SKM-1 treated with dmso at 0.1 percent for 144 hours (cell line): ENCODE measurements around the gene SH3GL1.

ENCODE experiments used
- DNase-seq: peaks from one replicate; lab custom pipeline; 2025; ENCODE audit not compliant: unreplicated experiment; lab: John Stamatoyannopoulos, UW

The SH3GL1 gene

DNA sequence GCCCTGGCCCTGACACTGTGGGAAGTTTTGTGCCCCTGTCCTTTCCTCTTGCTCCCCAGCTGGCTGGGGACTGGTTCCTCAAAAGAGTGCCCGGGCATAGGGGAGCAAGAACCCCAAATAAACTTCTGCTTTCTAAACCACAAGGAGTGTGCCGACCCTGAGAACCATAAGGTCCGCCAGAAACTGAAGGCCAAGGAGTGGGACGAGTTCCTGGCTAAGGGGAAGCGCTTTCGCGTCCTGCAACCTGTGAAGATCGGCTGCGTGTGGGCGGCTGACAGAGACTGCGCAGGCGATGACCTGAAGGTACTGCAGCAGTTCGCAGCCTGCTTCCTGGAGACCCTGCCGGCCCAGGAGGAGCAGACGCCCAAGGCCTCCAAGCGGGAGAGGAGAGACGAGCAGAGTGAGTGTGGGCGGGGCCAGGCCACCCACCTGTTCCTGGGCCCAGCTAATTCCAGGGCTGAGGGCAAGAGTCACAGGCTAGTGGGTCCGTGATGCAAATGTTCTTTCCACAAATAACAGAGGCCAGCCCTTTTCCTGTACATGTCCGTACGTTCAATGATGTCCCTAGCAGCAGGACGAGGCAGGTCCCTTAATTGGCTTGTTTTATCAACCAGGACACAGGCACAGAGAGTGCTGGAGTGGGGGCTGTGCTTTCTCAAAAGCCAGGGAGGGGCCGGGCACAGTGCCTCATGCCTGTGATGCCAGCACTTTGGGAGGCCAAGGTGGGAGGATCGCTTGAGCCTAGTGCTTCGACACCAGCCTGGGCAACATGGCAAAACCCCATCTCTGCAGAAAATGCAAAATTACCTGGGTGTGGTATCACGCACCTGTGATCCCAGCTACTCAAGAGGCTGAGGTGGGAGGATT is 31.7 kb upstream of the SH3GL1 start:
- peak; percentile 77 for DNase-seq

DNA sequence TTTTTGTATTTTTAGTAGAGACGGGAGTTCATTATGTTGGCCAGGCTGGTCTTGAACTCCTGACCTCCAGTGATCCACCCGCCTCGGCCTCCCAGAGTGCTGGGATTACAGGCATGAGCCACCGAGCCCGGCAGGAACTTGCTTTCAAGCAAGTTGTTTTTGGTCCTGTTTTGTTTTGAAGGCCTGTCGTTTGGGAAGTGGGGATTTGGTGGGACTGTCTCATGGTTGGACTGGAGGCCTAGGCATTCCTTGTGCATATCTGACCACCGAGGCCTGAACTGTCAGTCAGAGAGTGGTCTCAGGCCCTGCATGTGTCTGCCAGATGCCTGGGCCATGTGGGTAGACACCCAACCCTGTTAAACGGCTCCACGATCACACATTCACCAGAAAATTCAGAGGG is 30.9 kb upstream of the SH3GL1 start:
- no peak for DNase-seq

DNA sequence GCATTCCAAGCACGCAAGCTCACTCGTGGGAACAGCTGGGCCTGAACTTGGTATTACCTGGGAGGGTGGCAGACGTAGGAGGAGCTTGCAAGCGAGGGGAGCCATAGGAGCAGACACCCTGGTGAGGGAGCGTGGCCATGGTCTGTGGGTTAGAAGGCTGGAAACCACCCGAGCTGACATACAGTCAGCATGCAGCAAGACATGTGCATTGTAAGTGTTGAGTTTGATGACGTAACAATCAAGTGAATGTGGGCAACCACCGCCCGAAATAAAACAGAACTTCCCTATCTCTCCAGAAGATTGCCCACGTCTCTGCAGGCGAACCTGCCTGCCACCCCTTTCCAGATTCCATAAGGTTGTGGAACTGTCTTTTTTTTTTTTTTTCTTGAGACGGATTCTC is 30.4 kb upstream of the SH3GL1 start:
- DNase-seq: peak; percentile 63

DNA sequence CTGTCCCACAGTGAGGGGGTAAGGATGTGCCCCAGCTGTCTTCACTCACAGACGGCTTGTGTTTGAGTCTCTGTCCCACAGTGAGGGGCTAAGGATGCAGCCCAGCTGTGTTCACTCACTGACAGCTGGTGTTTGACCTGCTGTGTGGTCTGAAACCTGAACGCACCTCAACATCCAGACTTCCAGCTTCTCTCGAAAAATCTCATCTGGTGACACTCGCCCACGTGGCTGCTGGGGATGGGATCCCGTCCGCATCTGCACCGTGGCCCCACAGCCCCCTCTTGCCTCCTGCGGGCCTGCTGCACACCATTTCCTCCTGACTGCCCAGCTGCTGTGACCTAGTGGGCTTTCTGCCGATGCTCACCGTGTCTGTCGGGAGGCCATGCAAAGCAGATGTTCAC is 29.4 kb upstream of the SH3GL1 start:
- no peak for DNase-seq

DNA sequence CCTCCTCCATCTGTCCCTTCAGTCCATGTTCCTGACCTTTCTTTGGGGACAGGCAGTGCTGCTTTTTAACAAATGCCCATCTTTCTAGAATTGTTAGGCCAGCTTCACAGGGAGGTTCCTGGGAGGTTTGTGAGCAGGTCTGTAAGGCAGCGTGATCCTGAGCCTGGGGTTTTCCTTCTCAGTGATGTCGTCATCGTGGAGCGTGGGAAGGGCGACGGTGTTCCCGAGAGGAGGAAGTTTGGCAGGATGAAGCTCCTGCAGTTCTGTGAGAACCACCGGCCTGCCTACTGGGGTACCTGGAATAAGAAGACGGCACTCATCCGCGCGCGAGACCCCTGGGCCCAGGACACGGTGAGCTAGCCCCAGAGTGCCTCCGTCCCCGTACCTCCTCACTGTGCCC is 28.9 kb upstream of the SH3GL1 start:
- no peak for DNase-seq

DNA sequence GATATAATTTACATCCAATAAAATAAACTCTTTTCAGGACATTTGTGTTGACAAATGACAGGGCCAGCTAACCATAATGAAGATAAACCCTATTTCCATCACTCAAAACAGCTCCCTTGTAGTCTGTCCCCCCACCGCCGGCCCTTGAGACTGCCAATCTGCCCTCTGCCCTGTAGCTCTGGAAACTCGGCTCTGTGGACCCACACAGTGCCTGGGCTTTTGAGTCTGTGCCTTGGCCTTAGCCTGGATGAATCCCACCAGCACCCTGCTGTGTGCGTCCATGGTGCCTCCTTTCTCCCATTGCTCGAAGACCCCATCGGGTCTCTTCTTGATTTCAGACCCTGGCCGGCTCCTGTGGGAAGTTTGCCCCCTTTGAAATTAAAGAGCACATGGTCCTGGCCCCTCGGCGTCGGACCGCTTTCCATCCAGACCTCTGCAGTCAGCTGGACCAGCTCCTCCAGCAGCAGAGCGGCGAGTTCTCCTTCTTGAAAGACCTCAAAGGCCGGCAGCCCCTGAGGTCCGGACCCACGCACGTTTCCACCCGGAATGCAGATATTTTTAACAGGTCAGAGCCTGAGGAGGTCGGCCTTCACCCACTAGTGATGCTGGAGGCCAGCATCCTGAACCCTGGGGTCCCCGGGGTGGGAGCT is 28.1 kb upstream of the SH3GL1 start:
- no peak for DNase-seq

DNA sequence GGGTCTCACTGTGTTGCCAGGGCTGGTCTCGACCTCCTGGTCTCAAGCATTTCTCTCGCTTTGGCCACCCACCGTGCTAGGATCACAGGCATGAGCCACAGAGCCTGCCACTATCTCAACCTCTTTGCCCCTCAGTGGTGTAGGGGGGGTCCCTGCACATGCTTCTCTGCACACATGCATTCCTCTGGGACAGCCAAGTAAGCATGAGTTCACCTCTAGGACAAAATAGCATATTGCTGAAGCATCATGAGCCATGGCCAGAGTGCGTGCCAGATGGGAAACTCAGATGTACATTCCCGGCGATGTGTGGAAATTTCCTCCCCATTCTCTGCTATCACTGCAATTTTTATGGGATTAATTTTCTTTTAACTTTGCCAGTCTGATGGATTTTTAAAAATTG is 25.2 kb upstream of the SH3GL1 start:
- no peak for DNase-seq

DNA sequence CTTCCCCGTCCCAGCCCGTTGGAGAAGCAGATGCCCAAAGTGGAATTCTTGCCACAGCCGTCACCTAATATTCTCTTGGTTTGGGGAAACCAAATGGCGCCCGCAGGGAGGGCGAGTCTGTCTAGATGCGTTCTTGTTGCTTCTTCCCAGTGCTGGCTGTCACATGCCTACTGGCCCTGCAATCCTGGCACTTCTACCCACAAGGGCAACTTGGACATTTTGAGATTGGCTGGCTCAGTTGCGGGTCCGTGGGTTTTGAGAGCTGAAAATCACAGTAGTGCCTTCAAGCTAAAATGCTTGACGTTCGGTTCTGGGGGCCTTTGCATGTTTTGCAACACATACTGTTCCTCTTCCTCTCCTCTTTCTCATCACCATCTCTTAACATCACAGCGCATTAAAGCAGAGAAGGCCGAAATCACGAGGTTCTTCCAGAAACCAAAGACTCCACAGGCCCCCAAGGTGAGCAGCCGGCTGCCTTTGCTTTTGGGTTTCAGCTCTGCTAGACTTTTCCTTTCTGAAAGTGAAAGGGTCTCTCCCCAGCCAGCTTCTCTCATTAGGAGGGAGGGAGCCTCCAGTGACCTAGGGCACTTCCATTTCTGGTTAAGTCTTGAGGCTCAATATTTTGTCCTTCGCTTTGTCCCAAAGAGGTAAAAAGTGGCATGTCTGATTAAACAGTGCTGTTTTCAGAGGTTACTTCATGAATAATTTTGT is 23.2 kb upstream of the SH3GL1 start:
- no peak for DNase-seq

DNA sequence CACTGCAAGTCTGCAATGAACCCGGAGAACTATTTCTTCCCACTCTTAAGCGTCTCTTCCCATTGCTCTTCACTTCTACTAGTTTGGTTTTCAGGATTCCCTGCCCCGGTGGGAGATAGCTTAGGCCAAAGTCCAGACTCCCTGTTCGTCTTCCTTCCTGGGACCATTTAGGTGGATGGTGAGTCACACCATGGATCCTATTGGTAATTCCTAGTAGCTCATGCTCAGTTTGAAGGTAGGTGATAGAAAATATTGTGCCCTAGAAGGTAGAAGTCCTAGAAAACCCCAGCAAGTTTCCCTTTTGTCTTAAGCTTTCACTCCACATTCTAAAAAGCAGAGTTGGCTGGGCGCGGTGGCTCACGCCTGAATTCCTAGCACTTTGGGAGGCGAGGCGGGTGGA is 15.9 kb upstream of the SH3GL1 start:
- no peak for DNase-seq

DNA sequence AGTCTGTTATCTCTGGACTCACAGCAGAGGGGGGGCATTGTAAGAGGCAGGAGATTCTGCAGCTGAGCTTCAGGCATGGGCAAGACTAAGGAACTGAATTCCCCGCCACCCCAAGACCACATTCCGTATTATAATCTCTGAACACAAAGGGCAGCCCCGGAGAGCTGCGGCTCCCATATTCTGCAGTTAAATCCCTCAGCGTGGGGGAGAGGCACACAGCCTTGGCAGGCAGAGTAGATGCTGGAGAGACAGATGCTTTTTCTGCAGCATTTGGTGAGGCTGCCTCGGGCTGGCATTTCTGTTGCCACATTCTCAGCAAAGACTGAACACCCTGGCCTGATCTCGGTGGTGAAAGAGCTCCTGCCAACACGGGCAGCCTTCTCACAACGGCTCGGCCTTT is 15.0 kb upstream of the SH3GL1 start:
- DNase-seq: no peak

DNA sequence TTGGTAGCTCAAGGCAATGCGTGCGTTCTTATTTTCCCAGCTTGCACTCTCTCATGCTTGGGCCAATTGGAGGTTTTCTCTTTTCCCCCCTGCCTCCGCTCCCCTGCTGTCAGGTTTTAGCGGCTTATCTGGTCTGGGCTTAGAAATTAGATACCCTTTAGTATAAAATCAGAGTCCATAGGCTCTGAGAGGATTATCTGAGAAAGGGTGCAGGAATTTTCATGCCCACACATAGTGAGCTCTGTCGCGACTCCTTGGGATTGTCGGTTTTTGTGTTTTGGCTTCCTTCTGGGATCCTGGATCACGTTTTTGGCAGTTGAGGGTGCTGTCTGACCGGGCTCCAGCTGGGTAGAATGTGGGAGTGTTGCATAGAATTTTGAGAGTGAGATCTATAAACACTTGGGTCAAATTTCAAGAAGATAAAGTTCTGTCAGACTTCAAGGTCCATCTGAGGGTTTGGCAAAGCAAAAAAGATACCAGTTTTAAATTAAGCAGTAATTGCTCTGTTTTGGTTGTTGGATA is 14.5 kb upstream of the SH3GL1 start:
- no peak for DNase-seq

DNA sequence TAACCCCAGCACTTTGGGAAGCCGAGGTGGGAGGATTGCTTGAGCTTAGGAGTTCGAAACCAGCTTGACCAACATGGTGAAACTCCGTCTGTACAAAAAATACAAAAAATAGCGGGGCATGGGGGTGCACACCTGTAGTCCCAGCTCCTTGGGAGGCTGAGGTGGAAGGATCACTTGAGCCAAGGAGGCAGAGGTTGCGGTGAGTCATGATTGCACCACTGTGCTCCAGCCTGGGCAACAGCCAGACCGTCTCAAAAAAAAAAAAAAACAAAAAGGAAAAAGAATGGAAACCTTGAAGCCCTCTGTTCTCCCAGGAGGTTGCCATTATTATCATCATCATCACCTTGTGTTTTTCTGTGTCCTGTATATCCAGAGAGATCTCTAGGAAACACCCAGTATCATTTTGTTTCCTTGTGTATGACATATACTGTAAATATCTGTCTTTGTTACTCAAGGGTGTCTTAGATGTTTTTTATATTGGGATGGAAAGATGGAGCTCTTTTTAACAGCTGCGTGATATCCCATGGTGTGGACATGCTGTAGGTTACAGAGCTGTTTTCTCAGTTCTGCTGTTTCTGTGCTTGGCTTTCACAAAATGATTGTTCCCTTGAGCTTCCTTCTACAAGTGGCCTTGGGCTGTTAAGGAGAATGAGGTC is 13.9 kb upstream of the SH3GL1 start:
- no peak for DNase-seq

DNA sequence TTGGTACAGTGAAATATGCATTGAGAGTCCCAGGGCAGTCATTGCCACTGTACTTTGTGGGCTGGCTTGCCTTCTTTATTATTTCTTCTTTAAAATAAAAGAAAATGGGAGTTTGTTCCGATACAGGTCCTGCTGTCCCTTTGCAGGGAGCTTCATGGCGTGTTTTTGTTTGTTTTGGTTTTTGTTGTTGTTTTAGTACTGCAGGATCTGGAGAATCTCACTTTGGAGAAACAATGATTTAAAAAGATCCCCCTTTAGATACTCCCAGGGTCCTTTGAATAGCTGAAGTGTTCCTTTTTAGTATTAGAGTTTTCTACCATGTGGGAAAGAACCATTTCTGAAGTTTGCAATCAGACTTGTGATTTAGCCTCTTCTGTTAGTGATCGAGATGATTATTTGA is 13.2 kb upstream of the SH3GL1 start:
- DNase-seq: no peak

DNA sequence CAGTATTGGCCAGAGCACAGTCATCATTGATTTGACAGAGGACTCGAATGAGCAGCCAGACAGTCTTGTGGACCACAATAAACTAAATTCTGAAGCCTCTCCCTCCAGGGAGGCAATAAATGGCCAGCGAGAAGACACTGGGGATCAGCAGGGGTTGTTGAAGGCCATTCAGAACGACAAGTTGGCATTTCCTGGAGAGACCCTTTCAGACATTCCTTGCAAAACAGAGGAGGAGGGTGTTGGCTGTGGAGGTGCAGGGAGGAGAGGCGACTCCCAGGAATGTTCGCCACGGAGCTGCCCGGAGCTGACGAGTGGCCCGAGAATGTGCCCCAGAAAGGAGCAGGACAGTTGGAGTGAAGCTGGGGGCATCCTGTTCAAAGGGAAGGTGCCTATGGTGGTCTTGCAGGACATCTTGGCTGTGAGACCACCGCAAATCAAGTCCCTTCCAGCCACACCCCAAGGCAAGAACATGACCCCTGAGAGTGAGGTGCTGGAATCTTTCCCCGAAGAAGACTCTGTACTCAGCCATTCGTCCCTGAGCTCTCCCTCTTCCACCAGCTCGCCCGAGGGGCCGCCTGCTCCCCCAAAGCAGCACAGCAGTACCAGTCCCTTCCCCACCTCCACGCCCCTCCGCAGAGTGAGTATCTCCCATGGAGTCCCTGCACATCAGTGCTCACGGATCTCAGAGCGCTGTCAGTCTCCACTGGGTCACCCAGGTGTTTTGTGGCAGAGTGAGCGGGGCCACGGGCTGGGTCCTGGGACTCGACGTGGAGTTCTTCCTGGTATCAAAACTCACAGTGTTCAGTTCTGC is 9.0 kb upstream of the SH3GL1 start:
- no peak for DNase-seq

DNA sequence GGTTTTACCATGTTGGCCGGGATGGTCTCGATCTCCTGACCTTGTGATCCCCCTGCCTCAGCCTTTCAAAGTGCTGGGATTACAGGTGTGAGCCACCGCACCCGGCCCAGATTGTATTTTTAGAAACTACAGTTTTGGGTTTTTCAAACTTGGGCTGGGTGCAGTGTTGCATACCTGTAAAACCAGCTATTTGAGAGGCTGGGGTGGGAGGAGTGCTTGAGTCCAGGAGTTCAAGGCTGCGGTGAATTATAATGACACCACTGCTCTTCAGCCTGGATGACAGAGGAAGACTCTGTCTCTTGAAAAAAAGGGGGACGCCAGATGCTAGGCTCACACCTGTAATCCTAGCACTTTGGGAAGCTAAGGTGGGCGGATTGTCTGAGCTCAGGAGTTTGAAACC is 6.3 kb upstream of the SH3GL1 start:
- no peak for DNase-seq

DNA sequence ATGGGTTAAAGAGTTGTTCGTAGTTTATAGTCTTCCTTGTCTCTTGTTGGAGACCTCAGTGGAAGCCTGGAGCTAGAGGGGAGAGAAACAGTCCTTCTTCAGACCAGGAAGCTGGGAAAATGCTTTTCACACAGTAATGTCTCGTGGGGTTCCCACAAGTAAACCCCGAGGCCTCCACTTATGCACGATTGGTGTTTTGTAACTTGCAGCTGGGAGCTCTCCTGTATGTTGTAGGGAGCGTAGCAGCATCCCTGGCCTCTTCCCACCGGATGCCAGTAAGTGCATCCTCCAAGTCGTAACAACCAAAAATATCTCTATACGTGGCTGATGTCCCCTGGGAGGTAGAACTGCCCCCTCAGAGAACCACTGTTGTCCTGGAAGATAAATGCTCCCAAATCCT is 5.6 kb upstream of the SH3GL1 start:
- DNase-seq: no peak

DNA sequence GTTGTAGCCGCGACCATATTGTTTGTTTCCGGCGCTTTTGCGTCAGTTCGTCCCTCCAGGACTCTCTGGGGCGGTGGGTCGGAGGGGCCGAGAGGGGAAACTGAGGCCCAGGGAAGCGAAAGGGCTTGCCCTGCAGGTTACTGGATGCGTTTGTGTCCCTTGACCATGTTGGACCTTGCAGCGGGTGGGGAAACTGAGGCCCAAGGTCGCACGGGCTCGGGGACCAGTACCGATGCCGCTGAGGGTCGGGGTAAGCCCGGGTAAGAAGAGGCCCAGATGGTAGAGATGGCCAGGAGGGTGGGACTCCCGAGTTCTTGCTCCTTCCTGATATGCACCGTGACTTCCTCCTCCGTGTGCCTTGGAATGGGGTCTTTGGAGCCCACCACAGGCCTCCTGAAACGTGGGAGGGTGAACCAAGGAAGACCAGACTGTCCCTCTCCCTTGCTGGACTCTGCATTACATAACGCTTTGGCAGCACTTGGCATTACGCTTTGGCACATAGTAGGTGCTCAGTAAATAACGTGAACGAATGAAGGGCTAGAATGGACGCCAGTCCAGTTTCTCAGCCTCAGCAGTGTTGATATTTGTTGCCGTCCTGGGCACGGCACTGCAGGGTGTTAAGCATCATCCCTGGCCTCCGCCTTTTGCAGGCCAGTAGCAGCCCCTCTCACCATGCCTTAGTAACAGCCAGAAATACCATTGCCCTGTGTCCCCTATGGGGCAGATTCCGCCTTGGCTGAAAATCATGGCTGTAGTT is 2.8 kb upstream of the SH3GL1 start:
- no peak for DNase-seq

DNA sequence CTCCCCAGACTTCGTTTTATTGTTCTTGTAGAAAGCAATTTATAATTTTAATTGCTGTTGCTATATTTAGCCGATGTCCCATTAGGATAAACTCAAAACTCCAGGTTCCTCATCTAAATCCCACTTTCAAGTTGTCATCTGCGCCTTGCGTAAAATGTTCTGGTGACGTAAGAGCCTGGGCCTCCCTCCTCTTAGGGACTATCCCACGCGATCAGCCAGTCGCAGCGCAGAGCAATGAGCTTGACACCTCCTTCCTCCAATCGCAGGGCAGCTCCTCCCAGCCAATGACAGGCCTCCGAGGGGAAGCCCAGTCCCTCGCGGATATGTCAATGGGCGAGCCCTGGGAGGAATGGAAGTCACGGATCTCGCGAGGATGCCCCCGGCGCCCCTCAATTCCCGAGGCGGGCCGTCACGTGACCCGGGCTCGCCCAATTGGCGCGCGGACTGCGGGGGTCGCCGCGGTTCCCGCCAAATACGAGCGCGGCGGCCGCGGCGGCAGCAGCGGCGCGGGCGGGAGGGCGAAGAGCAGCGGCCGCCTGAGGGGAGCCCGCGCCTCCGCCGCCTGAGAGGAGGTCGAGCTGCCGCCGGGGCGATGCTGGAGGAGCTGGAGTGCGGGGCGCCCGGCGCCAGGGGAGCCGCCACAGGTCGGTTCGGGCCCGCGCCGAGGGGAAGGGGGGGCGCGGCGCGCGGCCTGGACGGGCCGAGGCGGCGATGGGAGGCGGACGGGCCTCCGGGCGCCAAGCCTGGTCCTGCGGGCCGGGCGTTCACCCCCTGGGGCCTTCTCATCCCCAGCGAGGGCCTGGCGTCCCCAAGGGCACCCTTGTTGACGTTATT is 2.0 kb upstream of the SH3GL1 start, which contains the start of gene CHAF1A:
Gene CHAF1A (plus strand): TSS at position 470 of the 834 bp plus-strand sequence. CDS start 123 bp downstream, at position 593.
- peak; percentile 99 for DNase-seq

DNA sequence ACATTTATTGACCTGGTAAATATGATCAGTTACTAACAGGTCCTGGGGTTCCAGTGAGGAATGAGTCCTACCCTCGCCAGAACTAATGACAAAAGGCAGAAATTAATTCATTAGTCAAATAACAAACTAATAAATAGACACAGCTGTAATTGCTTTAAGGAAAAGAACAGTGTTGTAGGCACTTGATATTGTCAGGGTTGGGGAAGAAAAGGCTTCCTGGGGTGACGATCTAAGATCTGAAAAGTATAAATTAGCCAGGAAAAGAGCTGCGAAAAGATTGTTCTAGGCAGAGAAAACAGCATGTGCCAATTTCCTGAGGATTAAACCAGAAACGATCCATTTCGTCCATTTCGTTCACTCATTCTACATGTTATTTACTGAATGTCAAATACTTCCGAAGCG is 1.4 kb upstream of the SH3GL1 start:
- no peak for DNase-seq
